Measurements from ENCODE around the gene BAZ1A.

The BAZ1A gene

GRCh38 chr14:34721129-34721528 is 154.0 kb downstream of the BAZ1A start:
- Histone ChIP-seq H3K27me3 (ENCODE audit: insufficient read depth, low read length) (no peaks in the 10 kb centered on the region), H3K36me3 (ENCODE audit: insufficient read depth, low read length) (no peaks in the 10 kb centered on the region), H3K9me3 (ENCODE audit: low read length) (no peaks in the 10 kb centered on the region), H3K4me3 (ENCODE audit: low read length) (no peak overlapping the region), H3K4me1 (ENCODE audit: insufficient read depth, low read length) (no peaks in the 10 kb centered on the region), H2AFZ (ENCODE audit: low read depth, low read length) (no peak overlapping the region)

GRCh38 chr14:34718750-34719304 is 156.3 kb downstream of the BAZ1A start:
- no peaks in the 10 kb centered on the region for H3K27me3 ChIP-seq (ENCODE audit: insufficient read depth, low read length)
- H3K36me3 ChIP-seq (ENCODE audit: insufficient read depth, low read length): no peaks in the 10 kb centered on the region
- H3K4me3 ChIP-seq (ENCODE audit: low read length): no peak overlapping the region
- H3K9me3 ChIP-seq (ENCODE audit: low read length): no peaks in the 10 kb centered on the region
- H3K4me1 ChIP-seq (ENCODE audit: insufficient read depth, low read length): no peaks in the 10 kb centered on the region
- H2AFZ ChIP-seq (ENCODE audit: low read depth, low read length): no peak overlapping the region

GRCh38 chr14:34715127-34715863 is 159.9 kb downstream of the BAZ1A start:
- Histone ChIP-seq H3K9me3 (ENCODE audit: low read length) (no peaks in the 10 kb centered on the region), H3K4me1 (ENCODE audit: insufficient read depth, low read length) (peaks cover 13% of the 10 kb centered on the region), H2AFZ (ENCODE audit: low read depth, low read length) (peak overlapping the region; percentile 95), H3K4me3 (ENCODE audit: low read length) (peak overlapping the region; percentile 91), H3K27me3 (ENCODE audit: insufficient read depth, low read length) (no peaks in the 10 kb centered on the region), H3K36me3 (ENCODE audit: insufficient read depth, low read length) (peaks cover 9% of the 10 kb centered on the region)

DNA sequence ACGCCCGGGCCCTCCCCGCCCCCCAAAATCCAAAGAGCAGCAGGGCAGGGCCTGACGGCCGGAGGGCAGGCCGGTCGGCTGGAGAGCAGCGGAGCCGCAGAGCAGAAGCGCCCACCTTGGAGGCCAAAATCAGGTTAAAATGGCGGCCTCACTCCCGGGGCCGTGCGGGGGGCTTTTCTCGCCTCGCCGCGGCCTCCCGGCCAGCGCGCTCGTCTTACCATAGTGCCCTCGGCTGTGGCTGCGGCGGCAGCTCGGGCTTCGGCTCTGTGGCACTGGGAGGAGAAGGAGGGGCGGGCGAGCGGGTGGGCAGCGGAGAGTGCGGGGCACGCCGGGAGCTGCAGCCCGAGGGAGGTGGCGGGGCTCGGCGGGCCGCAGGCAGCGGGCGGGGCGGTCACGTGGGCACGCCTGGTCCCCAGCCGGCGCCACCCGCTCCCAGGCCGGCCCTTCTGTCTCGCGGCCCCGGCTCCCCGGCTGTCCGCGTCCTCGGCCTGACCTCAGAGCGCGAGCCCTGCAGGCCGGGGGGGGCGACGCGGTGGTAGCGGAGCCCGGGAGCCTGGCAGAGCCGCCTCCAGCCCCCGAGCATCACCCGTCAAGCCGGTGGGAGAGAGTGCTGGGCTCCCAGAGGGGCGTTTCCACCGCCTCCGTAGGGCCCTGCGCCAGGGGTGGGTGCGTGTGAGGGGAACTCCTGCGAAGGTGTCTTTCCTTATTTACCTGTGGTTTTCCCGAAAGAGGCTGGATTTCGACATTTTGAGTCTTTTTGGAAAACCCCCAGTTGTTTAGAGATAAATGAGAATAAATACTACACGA is 160.6 kb downstream of the BAZ1A start, which contains the start of gene CFL2:
TSS of gene CFL2 (minus strand) at position 274 of the 807 bp plus-strand sequence. CDS start at position 221, 53 bp downstream.
- H3K9me3 ChIP-seq (ENCODE audit: low read length): no peaks in the 10 kb centered on the region
- H3K4me3 ChIP-seq (ENCODE audit: low read length): peak within 1 kb of the TSS; percentile 91
- H3K4me1 ChIP-seq (ENCODE audit: insufficient read depth, low read length): peaks cover 13% of the 10 kb centered on the region
- peaks cover 9% of the 10 kb centered on the region for H3K36me3 ChIP-seq (ENCODE audit: insufficient read depth, low read length)
- H2AFZ ChIP-seq (ENCODE audit: low read depth, low read length): peak within 1 kb of the TSS; percentile 95
- no peaks in the 10 kb centered on the region for H3K27me3 ChIP-seq (ENCODE audit: insufficient read depth, low read length)

DNA sequence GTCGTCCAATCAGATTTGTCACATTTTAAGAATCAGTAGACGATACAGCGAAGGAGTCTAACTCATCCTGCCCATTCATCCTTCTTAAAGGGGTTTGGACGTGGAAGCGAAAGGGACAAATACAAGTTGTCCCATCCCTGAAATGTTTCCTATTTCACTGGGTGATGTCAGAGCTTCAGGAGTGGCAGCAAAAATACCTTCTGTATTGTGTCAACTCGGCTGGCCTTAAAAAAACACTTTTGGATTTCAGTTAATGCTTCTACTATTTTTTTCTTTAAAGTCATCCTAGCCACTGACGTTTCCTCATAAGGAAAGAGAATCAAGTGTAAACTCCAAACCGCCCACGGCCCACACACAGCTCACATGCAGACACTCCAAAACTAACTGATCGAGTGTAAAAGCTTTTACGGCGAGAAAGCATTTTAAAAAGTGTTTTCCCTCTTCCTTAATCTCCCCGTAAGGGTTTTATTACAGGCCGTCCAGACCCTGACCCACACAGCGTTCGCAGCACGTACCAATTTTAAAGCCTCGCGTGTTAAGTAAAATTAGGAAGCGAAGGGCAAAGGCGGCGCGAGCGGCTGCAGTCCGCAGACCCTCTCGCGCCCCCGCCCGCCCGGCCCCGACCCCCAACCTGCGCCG is 161.4 kb downstream of the BAZ1A start:
- Histone ChIP-seq H3K36me3 (ENCODE audit: insufficient read depth, low read length) (peaks cover 9% of the 10 kb centered on the region), H3K27me3 (ENCODE audit: insufficient read depth, low read length) (no peaks in the 10 kb centered on the region), H3K9me3 (ENCODE audit: low read length) (no peaks in the 10 kb centered on the region), H3K4me1 (ENCODE audit: insufficient read depth, low read length) (peaks cover 13% of the 10 kb centered on the region), H3K4me3 (ENCODE audit: low read length) (peak overlapping the region; percentile 91), H2AFZ (ENCODE audit: low read depth, low read length) (peak overlapping the region; percentile 95)

DNA sequence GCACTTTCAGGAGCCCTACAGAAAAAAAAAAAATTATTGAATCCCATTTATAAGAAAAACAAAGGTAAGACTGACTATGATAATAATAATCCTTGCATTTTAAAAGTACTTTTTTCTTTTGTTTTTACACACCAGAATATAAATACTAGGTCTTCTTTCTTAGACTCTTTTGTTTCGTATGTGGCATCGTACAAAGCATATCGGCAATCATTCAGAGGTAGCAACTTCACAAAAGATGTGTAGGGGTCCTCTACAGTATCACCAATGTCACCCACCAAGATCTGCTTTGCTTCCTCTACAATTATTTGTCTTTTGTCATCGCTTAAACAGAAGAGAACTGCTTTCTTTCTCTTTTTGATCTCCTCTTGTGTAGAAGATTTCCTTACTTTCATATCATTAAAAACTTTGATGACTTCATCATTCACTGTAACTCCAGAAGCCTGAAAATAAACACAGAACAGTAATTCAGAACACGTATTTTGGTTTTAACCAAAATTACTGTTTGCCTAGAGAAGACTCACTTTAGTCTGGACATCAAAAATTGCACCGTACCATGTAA is 162.0 kb downstream of the BAZ1A start:
- H3K4me3 ChIP-seq (ENCODE audit: low read length): peak overlapping the region; percentile 91
- no peaks in the 10 kb centered on the region for H3K27me3 ChIP-seq (ENCODE audit: insufficient read depth, low read length)
- peak overlapping the region; percentile 95 for H2AFZ ChIP-seq (ENCODE audit: low read depth, low read length)
- peaks cover 9% of the 10 kb centered on the region for H3K36me3 ChIP-seq (ENCODE audit: insufficient read depth, low read length)
- no peaks in the 10 kb centered on the region for H3K9me3 ChIP-seq (ENCODE audit: low read length)
- peaks cover 13% of the 10 kb centered on the region for H3K4me1 ChIP-seq (ENCODE audit: insufficient read depth, low read length)

DNA sequence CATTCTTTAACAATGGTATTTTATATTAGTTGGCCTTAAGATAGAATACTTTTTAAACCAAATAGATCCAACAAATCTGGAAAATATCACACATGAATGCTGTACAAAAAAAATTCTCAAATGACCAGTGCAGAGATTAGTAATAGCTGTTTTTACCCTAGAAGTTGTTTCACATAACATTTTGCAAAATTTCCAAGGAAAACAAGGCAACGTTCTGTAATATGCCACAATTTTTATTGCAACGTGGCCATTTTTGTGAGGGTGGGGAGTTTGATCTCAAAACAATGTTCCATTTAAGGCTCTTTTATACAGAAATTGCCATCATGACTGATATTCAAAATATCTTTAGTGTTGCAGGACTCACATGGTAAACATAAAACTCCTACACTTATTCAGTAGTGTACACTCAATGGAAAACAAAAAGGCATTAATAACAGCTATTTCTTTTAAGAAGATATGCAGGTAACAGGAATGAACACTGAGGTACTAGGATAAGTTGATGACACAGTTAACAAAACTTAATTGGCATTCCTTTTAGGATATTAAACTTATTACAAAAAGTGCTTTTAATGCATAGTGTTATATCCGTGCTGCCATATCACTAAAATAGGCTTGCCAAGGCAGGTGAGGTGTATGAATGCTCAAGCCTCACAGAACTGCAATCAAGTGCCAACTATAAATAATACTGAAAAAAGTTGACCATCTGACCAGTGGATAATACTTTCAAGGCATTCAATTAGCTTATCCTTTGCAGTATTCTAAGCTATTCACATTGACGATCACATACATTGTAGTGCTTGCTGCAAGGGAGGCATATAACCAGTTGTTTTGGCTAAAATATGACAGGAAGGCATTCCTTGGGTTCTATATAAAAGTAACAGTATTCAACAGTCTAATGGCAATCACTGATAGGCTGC is 163.1 kb downstream of the BAZ1A start:
- Histone ChIP-seq H3K4me1 (ENCODE audit: insufficient read depth, low read length) (peaks cover 13% of the 10 kb centered on the region), H3K27me3 (ENCODE audit: insufficient read depth, low read length) (no peaks in the 10 kb centered on the region), H3K36me3 (ENCODE audit: insufficient read depth, low read length) (peaks cover 9% of the 10 kb centered on the region), H3K9me3 (ENCODE audit: low read length) (no peaks in the 10 kb centered on the region), H2AFZ (ENCODE audit: low read depth, low read length) (no peak overlapping the region), H3K4me3 (ENCODE audit: low read length) (no peak overlapping the region)

- H3K27me3 ChIP-seq (ENCODE audit: insufficient read depth, low read length): no peaks in the 10 kb centered on the region
- no peak overlapping the region for H3K4me3 ChIP-seq (ENCODE audit: low read length)
- H3K9me3 ChIP-seq (ENCODE audit: low read length): no peaks in the 10 kb centered on the region
- peaks cover 13% of the 10 kb centered on the region for H3K4me1 ChIP-seq (ENCODE audit: insufficient read depth, low read length)
- peaks cover 9% of the 10 kb centered on the region for H3K36me3 ChIP-seq (ENCODE audit: insufficient read depth, low read length)
- no peak overlapping the region for H2AFZ ChIP-seq (ENCODE audit: low read depth, low read length)
Observed at GRCh38 chr14:34711169-34711568, 164.0 kb downstream of the BAZ1A start.

DNA sequence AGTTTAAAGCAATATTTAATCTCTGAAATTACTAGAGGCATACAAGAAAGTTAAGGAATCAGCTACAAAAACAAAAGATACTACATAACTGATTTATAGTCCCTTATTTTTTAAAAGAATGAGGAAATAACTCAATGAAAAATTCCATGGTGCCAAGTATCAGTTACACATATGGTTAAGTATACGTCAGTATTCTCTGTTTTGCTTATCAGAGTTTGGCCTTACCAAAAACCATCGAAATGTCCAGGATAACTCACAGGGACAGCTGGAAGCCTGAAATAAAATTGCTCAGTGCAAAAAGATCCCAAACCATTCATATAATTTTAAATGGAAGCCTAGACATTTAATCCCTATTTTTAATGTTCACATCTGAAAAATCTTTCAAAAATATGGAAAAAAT is 164.4 kb downstream of the BAZ1A start:
- Histone ChIP-seq H3K36me3 (ENCODE audit: insufficient read depth, low read length) (peaks cover 9% of the 10 kb centered on the region), H3K9me3 (ENCODE audit: low read length) (no peaks in the 10 kb centered on the region), H3K4me1 (ENCODE audit: insufficient read depth, low read length) (peaks cover 13% of the 10 kb centered on the region), H2AFZ (ENCODE audit: low read depth, low read length) (no peak overlapping the region), H3K4me3 (ENCODE audit: low read length) (no peak overlapping the region), H3K27me3 (ENCODE audit: insufficient read depth, low read length) (no peaks in the 10 kb centered on the region)

- H2AFZ ChIP-seq (ENCODE audit: low read depth, low read length): no peak overlapping the region
- no peaks in the 10 kb centered on the region for H3K27me3 ChIP-seq (ENCODE audit: insufficient read depth, low read length)
- H3K36me3 ChIP-seq (ENCODE audit: insufficient read depth, low read length): peaks cover 9% of the 10 kb centered on the region
- no peaks in the 10 kb centered on the region for H3K9me3 ChIP-seq (ENCODE audit: low read length)
- H3K4me1 ChIP-seq (ENCODE audit: insufficient read depth, low read length): peaks cover 13% of the 10 kb centered on the region
- H3K4me3 ChIP-seq (ENCODE audit: low read length): no peak overlapping the region
Observed at GRCh38 chr14:34710006-34710405, 165.2 kb downstream of the BAZ1A start.

GRCh38 chr14:34707722-34708121 is 167.4 kb downstream of the BAZ1A start:
- peaks cover 9% of the 10 kb centered on the region for H3K36me3 ChIP-seq (ENCODE audit: insufficient read depth, low read length)
- no peaks in the 10 kb centered on the region for H3K27me3 ChIP-seq (ENCODE audit: insufficient read depth, low read length)
- H3K4me1 ChIP-seq (ENCODE audit: insufficient read depth, low read length): peaks cover 5% of the 10 kb centered on the region
- no peaks in the 10 kb centered on the region for H3K9me3 ChIP-seq (ENCODE audit: low read length)
- no peak overlapping the region for H2AFZ ChIP-seq (ENCODE audit: low read depth, low read length)
- H3K4me3 ChIP-seq (ENCODE audit: low read length): no peak overlapping the region
